ENCODE results near the gene APEH.

APEH gene

GRCh38 chr3:49650177-49650576, 24.0 kb upstream of the APEH start:
- FAIRE-seq = no peak
- TF ChIP-seq CTCF (IDR thresholded peaks at IDR 0.05; ENCODE audit: insufficient read depth, missing control alignments) = no peak
- DNase-seq (ENCODE audit: insufficient read length, low spot score) = no peak

GRCh38 chr3:49650637-49651036, 23.5 kb upstream of the APEH start:
- no peak for DNase-seq (ENCODE audit: insufficient read length, low spot score)
- TF ChIP-seq CTCF (IDR thresholded peaks at IDR 0.05; ENCODE audit: insufficient read depth, missing control alignments) = no peak
- FAIRE-seq = no peak

GRCh38 chr3:49652218-49652902, 21.8 kb upstream of the APEH start:
- no peak for DNase-seq (ENCODE audit: insufficient read length, low spot score)
- no peak for TF ChIP-seq CTCF (IDR thresholded peaks at IDR 0.05; ENCODE audit: insufficient read depth, missing control alignments)
- FAIRE-seq = no peak

GRCh38 chr3:49652903-49653415, 21.2 kb upstream of the APEH start:
- no peak for FAIRE-seq
- no peak for TF ChIP-seq CTCF (IDR thresholded peaks at IDR 0.05; ENCODE audit: insufficient read depth, missing control alignments)
- no peak for DNase-seq (ENCODE audit: insufficient read length, low spot score)

GRCh38 chr3:49653621-49654020, 20.5 kb upstream of the APEH start:
- no peak for FAIRE-seq
- no peak for DNase-seq (ENCODE audit: insufficient read length, low spot score)
- TF ChIP-seq CTCF (IDR thresholded peaks at IDR 0.05; ENCODE audit: insufficient read depth, missing control alignments) = no peak

GRCh38 chr3:49654176-49654825, 19.9 kb upstream of the APEH start:
- DNase-seq (ENCODE audit: insufficient read length, low spot score) (no peak), FAIRE-seq (no peak)
- no peak for TF ChIP-seq CTCF (IDR thresholded peaks at IDR 0.05; ENCODE audit: insufficient read depth, missing control alignments)
